Measurements from ENCODE around the gene SAMD1. TPM values are rescaled to one million over a fixed set of nuclear protein-coding genes. Genes with fewer than 3 reads are reported as not detected.

SAMD1 gene
- total and polyA plus RNA-seq, 2 experiments from 2014 or later = 32.2 to 69.0 TPM

DNA sequence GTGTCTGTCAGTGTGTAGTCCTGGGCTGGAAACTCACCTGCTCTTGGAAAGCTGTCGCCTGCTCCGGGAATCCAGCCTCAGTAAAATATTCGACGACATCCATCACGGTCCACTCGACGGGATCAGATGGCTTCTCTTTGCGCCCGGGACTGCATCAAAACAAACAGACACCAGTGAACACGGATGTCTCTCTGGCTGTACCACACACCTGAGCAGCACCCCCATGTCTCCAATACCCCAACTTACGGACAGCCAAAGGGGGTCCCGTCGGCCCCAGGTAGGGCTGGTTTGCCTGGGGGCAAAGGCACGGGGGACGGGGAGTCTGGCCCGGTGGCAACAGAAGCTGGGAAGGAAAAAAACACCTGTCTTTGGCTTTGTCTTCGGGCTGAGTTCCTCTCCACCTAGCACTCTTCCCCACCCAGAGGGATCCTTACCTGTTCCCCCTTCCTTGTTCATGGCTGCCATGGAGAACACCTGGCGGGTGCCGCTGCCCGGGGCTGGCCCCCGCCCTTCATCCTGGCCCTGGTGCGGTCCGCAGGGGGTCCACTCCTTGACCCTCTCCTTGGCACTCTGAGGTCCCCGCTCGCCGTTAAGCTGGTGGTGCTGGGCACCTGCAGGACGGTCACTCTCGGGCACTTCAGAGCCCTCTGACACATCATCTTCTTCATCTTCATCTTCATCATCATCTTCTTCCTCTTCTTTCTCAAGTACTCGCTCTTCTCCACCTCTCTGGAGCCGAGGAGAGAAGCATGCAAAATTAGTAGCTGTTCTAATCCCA lies 1.7 kb downstream of the SAMD1 start:
- H3K27ac Mint-ChIP-seq = no peak overlapping the region
- H3K27me3 ChIP-seq (ENCODE audit: insufficient read depth) = peaks cover 42% of the 10 kb centered on the region
- TF ChIP-seq POLR2AphosphoS5 (IDR thresholded peaks at IDR 0.05; ENCODE audit: low read depth) (no peak), EZH2 (IDR thresholded peaks at IDR 0.05; ENCODE audit: low read depth, unreplicated experiment) (no peak), NANOG (IDR thresholded peaks at IDR 0.05; ENCODE audit: borderline replicate concordance) (no peak), EZH2phosphoT487 (IDR thresholded peaks at IDR 0.05; ENCODE audit: unreplicated experiment) (no peak), ZNF114 (CRISPR knock-in tag; IDR thresholded peaks at IDR 0.05) (no peak), ZNF331 (CRISPR knock-in tag; IDR thresholded peaks at IDR 0.05; ENCODE audit: low read depth) (no peak), JUNB (IDR thresholded peaks at IDR 0.05; ENCODE audit: unreplicated experiment) (no peak), CREB1 (CRISPR knock-in tag; IDR thresholded peaks at IDR 0.05; ENCODE audit: low read depth) (no peak), STAT1 (IDR thresholded peaks at IDR 0.05; ENCODE audit: unreplicated experiment) (no peak)
- TF ChIP-seq, protein P1, sequence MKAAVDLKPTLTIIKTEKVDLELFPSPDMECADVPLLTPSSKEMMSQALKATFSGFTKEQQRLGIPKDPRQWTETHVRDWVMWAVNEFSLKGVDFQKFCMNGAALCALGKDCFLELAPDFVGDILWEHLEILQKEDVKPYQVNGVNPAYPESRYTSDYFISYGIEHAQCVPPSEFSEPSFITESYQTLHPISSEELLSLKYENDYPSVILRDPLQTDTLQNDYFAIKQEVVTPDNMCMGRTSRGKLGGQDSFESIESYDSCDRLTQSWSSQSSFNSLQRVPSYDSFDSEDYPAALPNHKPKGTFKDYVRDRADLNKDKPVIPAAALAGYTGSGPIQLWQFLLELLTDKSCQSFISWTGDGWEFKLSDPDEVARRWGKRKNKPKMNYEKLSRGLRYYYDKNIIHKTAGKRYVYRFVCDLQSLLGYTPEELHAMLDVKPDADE (IDR thresholded peaks at IDR 0.05) = no peak
- TF ChIP-seq, protein P2, sequence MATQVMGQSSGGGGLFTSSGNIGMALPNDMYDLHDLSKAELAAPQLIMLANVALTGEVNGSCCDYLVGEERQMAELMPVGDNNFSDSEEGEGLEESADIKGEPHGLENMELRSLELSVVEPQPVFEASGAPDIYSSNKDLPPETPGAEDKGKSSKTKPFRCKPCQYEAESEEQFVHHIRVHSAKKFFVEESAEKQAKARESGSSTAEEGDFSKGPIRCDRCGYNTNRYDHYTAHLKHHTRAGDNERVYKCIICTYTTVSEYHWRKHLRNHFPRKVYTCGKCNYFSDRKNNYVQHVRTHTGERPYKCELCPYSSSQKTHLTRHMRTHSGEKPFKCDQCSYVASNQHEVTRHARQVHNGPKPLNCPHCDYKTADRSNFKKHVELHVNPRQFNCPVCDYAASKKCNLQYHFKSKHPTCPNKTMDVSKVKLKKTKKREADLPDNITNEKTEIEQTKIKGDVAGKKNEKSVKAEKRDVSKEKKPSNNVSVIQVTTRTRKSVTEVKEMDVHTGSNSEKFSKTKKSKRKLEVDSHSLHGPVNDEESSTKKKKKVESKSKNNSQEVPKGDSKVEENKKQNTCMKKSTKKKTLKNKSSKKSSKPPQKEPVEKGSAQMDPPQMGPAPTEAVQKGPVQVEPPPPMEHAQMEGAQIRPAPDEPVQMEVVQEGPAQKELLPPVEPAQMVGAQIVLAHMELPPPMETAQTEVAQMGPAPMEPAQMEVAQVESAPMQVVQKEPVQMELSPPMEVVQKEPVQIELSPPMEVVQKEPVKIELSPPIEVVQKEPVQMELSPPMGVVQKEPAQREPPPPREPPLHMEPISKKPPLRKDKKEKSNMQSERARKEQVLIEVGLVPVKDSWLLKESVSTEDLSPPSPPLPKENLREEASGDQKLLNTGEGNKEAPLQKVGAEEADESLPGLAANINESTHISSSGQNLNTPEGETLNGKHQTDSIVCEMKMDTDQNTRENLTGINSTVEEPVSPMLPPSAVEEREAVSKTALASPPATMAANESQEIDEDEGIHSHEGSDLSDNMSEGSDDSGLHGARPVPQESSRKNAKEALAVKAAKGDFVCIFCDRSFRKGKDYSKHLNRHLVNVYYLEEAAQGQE (IDR thresholded peaks at IDR 0.05; ENCODE audit: unreplicated experiment) = no peak
- TF ChIP-seq, protein P3, sequence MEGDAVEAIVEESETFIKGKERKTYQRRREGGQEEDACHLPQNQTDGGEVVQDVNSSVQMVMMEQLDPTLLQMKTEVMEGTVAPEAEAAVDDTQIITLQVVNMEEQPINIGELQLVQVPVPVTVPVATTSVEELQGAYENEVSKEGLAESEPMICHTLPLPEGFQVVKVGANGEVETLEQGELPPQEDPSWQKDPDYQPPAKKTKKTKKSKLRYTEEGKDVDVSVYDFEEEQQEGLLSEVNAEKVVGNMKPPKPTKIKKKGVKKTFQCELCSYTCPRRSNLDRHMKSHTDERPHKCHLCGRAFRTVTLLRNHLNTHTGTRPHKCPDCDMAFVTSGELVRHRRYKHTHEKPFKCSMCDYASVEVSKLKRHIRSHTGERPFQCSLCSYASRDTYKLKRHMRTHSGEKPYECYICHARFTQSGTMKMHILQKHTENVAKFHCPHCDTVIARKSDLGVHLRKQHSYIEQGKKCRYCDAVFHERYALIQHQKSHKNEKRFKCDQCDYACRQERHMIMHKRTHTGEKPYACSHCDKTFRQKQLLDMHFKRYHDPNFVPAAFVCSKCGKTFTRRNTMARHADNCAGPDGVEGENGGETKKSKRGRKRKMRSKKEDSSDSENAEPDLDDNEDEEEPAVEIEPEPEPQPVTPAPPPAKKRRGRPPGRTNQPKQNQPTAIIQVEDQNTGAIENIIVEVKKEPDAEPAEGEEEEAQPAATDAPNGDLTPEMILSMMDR (conservative IDR thresholded peaks at IDR 0.05; ENCODE audit: low read depth in 2 of 2) = no peak
- TF ChIP-seq, protein P4, sequence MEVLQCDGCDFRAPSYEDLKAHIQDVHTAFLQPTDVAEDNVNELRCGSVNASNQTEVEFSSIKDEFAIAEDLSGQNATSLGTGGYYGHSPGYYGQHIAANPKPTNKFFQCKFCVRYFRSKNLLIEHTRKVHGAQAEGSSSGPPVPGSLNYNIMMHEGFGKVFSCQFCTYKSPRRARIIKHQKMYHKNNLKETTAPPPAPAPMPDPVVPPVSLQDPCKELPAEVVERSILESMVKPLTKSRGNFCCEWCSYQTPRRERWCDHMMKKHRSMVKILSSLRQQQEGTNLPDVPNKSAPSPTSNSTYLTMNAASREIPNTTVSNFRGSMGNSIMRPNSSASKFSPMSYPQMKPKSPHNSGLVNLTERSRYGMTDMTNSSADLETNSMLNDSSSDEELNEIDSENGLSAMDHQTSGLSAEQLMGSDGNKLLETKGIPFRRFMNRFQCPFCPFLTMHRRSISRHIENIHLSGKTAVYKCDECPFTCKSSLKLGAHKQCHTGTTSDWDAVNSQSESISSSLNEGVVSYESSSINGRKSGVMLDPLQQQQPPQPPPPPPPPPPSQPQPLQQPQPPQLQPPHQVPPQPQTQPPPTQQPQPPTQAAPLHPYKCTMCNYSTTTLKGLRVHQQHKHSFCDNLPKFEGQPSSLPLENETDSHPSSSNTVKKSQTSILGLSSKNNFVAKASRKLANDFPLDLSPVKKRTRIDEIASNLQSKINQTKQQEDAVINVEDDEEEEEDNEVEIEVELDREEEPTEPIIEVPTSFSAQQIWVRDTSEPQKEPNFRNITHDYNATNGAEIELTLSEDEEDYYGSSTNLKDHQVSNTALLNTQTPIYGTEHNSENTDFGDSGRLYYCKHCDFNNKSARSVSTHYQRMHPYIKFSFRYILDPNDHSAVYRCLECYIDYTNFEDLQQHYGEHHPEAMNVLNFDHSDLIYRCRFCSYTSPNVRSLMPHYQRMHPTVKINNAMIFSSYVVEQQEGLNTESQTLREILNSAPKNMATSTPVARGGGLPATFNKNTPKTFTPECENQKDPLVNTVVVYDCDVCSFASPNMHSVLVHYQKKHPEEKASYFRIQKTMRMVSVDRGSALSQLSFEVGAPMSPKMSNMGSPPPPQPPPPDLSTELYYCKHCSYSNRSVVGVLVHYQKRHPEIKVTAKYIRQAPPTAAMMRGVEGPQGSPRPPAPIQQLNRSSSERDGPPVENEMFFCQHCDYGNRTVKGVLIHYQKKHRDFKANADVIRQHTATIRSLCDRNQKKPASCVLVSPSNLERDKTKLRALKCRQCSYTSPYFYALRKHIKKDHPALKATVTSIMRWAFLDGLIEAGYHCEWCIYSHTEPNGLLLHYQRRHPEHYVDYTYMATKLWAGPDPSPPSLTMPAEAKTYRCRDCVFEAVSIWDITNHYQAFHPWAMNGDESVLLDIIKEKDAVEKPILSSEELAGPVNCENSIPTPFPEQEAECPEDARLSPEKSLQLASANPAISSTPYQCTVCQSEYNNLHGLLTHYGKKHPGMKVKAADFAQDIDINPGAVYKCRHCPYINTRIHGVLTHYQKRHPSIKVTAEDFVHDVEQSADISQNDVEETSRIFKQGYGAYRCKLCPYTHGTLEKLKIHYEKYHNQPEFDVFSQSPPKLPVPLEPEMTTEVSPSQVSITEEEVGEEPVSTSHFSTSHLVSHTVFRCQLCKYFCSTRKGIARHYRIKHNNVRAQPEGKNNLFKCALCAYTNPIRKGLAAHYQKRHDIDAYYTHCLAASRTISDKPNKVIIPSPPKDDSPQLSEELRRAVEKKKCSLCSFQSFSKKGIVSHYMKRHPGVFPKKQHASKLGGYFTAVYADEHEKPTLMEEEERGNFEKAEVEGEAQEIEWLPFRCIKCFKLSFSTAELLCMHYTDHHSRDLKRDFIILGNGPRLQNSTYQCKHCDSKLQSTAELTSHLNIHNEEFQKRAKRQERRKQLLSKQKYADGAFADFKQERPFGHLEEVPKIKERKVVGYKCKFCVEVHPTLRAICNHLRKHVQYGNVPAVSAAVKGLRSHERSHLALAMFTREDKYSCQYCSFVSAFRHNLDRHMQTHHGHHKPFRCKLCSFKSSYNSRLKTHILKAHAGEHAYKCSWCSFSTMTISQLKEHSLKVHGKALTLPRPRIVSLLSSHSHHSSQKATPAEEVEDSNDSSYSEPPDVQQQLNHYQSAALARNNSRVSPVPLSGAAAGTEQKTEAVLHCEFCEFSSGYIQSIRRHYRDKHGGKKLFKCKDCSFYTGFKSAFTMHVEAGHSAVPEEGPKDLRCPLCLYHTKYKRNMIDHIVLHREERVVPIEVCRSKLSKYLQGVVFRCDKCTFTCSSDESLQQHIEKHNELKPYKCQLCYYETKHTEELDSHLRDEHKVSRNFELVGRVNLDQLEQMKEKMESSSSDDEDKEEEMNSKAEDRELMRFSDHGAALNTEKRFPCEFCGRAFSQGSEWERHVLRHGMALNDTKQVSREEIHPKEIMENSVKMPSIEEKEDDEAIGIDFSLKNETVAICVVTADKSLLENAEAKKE (CRISPR knock-in tag; IDR thresholded peaks at IDR 0.05) = no peak
- no peak overlapping the region for H3K27ac ChIP-seq (ENCODE audit: low read depth)
- H3K36me3 Mint-ChIP-seq (ENCODE audit: low read depth) = peaks cover 23% of the 10 kb centered on the region
- peaks cover 9% of the 10 kb centered on the region; the same call in 1 of the 2 replicates for H3K36me3 ChIP-seq (ENCODE audit: insufficient read depth)
- peaks cover 12% of the 10 kb centered on the region for H3K4me1 ChIP-seq (ENCODE audit: insufficient read depth)
- H3K4me1 Mint-ChIP-seq = peaks cover 15% of the 10 kb centered on the region
- H3K4me2 ChIP-seq = peak overlapping the region; percentile 72
- no peak for ATAC-seq
- H3K9me3 Mint-ChIP-seq = peaks cover 9% of the 10 kb centered on the region
- peak overlapping the region; percentile 75 for H3K4me3 Mint-ChIP-seq
- no peaks in the 10 kb centered on the region for H3K79me2 ChIP-seq (replicated peaks; ENCODE audit: insufficient read depth)
- peaks cover 25% of the 10 kb centered on the region for H3K27me3 Mint-ChIP-seq (ENCODE audit: insufficient read depth, low read depth, poor library complexity)
- DNase-seq (ENCODE audit: low spot score) = no peak
- H3K4me3 ChIP-seq = peak overlapping the region; percentile 56
- 0 out of 2 replicates have a peak, but pooled peaks cover 6% of the 10 kb centered on the region for H4K20me1 ChIP-seq (replicated peaks; ENCODE audit: insufficient read depth)
- no peak overlapping the region for H2AFZ ChIP-seq
- no peaks in the 10 kb centered on the region for H3K9me2 ChIP-seq (ENCODE audit: insufficient read depth)
- peaks cover 30% of the 10 kb centered on the region for H3F3A ChIP-seq (replicated peaks; ENCODE audit: low read depth)
